HuH-7 (cell line): ENCODE data around the gene GTF3C4.

Source experiments
- DNase-seq: peaks from one replicate; pipeline ENCODE4 v3.0.0; 2011; ENCODE audit warnings: low spot score

GTF3C4 gene

DNA sequence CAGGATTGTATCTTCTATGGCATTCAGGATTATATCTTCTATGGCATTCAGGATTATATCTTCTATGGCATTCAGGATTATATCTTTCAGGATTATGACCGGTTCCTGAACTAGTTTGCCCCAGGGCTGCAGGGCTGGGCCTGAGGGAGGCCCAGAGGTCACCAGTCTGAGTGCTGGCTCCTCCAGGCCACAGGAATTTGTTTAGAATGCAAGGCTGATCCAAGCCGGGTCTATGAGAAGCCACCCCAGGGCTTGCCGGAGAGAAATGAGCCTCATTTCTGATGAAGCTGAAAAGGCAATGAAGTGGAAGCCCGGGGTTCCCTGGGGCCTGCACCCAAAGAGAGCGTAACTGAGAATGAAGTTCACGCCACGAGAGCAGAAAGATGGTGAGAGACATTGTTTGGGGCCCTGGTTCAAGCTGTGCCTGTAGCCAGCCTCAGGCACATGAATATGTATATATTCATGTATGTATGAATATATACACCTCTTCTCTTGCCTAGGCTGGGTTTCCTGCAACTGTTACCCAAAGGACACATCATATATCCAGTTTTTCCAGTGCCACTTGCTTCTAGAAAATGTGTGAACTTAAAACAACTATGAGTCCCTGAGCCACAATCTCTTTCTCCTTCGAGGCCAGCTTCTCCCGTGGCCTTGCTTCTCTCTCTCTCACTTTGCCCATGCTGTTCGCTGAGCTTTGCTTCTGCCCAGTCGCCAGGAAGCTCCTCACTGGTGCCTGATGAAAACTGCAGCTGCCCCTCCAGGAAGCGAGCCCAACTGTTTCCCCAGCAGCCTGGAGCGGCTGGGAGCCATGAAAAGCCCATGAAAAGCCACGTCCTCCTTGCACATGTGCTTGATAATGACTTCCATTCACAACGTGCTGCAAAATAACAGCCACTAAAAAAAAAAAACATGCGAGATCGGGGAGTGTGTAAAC lies 62.3 kb downstream of the GTF3C4 start:
- DNase-seq = no peak

DNA sequence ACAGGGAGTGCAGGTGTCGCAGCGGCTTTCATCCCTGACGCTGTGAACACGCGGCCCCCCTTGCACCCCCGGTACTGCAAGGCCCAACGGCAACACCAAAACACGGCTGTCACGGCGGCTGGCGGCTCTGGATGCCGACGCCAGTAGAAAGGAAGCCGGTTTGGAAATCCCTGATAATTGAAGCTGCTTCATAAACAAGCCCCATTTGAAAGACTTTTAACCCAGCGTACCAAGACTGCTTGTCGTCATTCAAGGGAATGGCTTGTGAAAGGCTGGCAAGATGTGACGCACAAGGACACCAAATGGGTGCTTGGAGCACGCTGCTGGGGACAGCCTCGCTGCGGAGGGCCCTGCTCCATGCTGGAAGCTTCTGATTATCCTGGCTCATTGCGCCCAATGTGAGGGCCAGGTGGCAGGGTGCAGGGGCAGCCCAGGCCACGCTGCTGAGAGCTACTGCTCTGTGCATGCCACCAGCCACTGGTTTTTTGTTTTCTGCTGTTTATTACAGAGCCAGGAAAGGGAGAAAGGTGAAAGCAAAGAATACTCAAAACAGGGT lies 63.1 kb downstream of the GTF3C4 start:
- no peak for DNase-seq

DNA sequence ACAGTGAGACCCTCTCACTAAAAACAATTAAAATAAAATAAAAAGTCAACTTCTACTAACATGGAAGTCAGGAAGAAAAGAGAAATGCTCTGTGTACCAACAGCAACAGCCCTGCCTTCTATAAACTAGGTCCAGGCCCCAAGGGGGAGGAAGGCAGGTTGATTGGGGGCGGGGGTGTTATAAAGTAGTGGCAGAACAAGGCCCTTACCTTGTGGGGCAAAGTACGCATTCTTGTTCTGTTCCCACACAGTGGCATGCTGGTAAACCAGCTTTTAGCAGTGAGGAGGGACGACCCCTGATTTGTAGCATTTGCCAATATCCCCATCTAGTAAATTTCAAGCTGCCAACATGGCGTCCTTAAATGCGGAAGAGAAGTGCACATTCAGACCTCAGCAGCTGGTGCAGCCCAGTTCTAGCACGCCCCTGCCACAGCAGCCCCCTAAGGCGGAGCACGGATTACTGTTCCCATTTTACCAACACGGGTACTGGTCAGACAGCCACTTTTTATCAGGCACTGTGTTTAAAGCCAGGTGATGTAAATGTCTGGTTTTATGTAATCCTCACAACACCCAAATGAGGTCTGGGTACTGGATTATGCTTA lies 69.5 kb downstream of the GTF3C4 start:
- no peak for DNase-seq

DNA sequence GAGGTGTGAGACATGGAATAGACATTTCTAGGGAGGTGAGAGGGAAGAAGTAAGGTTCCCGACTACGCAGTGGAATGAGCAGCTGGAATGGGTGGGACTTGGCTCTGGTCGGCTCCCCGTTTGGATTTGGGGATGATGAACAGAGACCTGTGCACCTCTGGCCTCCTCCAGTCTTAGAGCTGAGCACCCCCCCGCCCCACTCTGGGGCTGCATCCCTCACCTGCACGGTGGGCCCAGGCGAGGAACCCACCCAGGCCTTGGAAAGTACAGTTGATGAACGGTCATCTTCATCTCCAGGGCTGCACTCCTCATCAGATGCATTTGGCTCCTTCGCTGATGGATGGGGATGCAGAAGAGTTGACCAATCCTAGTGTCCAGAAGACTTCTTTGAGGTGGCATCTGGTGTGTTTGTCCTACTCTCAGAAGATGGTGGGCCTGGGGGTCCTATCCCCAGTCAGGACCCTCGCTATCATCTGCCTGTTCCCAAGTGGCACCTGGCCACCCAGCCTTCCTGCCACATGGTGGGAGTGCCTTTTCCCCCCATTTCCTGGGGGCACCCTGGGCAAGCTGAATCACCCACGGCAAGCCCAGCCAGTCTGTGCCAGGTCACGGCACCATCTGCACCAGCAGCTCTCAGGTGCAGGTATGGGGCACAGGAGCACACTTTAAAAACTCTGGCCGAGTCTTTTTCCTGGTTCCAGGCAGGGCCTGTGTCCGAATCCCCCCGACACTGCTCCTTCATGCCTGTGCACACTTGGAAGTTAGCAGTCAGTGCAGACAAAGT lies 70.5 kb downstream of the GTF3C4 start:
- no peak for DNase-seq

DNA sequence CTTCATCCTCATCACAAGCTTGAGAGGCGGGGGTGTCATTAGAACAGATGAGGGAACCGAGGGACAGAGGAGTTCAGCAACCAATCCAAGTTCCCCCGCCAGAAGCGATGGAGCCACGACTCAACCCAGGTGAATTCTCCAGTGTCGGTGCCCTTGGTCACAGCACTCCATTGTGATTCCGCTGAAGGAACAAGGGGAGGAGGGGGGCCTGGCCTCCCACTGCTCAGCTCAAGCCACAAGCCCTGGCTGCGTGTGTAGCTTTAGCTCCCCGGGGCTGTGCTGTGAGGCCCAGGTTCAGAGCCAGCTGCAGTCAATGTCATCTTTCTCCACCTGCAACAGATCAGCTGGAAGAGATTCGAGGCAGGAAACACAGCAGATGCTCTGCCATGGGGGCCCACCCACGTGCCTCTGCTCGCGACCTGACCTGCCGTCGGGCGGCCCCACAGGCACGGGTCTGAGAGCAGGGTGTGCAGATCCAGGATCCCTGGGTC lies 72.6 kb downstream of the GTF3C4 start:
- no peak for DNase-seq

DNA sequence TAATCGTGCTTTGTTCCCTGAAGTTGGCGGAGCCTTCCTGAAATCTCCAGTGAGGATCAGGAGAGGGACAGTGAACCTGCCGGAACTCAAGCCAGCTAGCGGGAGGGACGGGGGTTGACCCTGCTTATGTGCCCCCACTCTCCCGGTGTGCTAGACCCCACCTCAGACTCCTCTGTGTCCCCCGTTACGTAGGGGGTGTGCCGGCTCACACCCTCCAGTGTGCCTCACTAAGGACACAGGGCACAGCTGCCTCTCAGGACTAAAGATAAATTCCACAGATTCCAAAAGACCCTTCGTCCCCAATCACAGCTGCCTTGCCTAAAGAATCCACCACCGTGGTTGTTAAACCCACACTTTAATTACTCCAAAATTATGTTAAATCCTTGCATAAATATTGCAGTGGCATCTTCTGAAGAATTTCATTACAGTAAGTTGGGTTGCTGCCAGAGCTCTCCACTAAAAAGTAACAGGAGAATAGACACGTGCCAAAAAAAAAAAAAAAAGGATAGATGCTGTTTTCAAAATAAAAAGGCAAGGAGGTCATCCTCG lies 73.7 kb downstream of the GTF3C4 start:
- no peak for DNase-seq
